Osteocyte (in vitro differentiated cells): ENCODE data around the gene RBFOX2. TPM values are rescaled to one million over a fixed set of nuclear protein-coding genes. Genes with fewer than 3 reads are reported as not detected.
"Not testable (repeated sequence)": the region's sequence is repeated elsewhere in the genome, so short reads cannot be mapped to it uniquely, and the experiment has no call there.

Source experiments
- DNase-seq: peaks from one replicate; pipeline ENCODE4 v3.0.0; 2021; ENCODE audit warnings: mixed read lengths; ENCODE audit not compliant: unreplicated experiment; ENCODE audit errors: extremely low spot score
- H3K27ac Mint-ChIP-seq: one replicate; pipeline ENCODE4 v1.8.0; 2021; ENCODE audit warnings: mild to moderate bottlenecking, mixed read lengths; ENCODE audit not compliant: unreplicated experiment
- H3K27me3 Mint-ChIP-seq: one replicate; pipeline ENCODE4 v1.8.0; 2021; ENCODE audit warnings: mixed read lengths; ENCODE audit not compliant: unreplicated experiment
- H3K36me3 Mint-ChIP-seq: one replicate; pipeline ENCODE4 v1.8.0; 2021; ENCODE audit warnings: mixed read lengths; ENCODE audit not compliant: unreplicated experiment
- H3K4me1 Mint-ChIP-seq: one replicate; pipeline ENCODE4 v1.8.0; 2021; ENCODE audit warnings: mixed read lengths; ENCODE audit not compliant: unreplicated experiment
- H3K4me3 Mint-ChIP-seq: one replicate; pipeline ENCODE4 v1.8.0; 2021; ENCODE audit warnings: mild to moderate bottlenecking, moderate library complexity, mixed read lengths; ENCODE audit not compliant: unreplicated experiment
- H3K9me3 Mint-ChIP-seq: one replicate; pipeline ENCODE4 v1.8.0; 2021; ENCODE audit warnings: mixed read lengths; ENCODE audit not compliant: unreplicated experiment
- CTCF ChIP-seq: fragments of 200-600 bp; sonication (generic); IDR thresholded peaks from 2 replicates; pipeline ENCODE4 v1.5.0; 2021; ENCODE audit warnings: antibody characterized with exemption, mild to moderate bottlenecking, moderate library complexity
- total RNA-seq: library from RNA; stranded (reverse); gene quantifications from 2 replicates; pipeline ENCODE4 v1.2.1, GENCODE V29; 2021

Gene RBFOX2
- total RNA-seq, 1 donor from 2014 or later: 151 TPM

DNA sequence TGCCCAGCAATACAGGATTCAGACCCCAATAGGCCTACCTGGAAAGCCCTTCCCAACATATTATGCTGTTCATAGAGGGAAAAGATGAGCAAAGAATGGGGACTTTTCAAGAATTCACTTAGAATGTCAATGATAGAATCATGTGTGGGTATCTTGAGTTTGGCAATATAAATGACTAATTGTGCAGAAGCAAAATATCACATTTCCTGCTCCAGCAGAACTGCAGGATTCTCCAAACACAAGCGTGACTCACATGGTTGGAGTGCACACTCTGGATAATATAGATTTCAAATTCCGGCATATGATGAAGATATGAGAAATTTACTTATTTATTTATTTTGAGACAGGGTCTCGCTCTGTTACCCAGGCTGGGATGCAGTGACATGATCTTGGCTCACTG lies 323.5 kb downstream of the RBFOX2 start:
- Mint-ChIP-seq H3K9me3 (no peaks in the 10 kb centered on the region), H3K4me1 (peaks cover 36% of the 10 kb centered on the region), H3K27ac (peak overlapping the region; percentile 47), H3K4me3 (no peak overlapping the region), H3K27me3 (no peaks in the 10 kb centered on the region), H3K36me3 (no peaks in the 10 kb centered on the region)
- no peak for TF ChIP-seq CTCF
- no peak for DNase-seq

DNA sequence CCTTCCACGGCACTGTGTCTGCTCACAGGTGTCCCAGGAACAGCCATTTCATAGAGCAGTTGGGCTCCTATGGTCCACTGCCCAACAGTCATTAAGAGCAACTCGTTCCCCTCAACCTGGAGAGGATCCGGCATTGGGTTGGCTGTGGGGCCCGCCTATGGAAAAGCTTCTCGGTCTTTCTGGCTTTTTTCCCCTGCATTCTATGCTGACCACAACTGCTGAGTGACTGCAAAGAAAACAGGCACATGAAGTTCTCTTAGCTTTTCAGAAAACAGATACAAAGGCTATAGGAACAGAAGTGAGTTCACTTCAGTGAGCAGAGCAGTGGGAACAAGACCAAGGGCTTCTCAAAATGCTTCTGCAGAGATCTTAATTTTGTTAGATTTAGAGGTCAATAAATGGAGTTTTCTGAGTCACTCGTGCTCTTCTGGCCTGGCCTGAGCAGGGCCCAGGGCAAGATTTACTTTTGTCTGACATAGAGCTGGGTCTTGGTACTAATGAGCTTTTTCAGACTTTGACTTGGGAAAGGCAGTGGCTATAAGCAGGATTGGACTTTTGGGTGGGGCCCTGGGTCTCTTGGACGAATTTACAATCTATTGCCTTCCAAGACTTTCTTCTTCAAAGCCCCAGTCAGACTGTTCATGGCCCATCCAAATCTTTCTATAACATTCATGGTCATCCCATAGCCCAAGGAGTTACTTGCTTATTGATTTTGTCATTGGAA lies 324.6 kb downstream of the RBFOX2 start:
- Mint-ChIP-seq H3K27me3 (no peaks in the 10 kb centered on the region), H3K4me1 (peaks cover 28% of the 10 kb centered on the region), H3K4me3 (no peak overlapping the region), H3K36me3 (no peaks in the 10 kb centered on the region), H3K27ac (peak overlapping the region; percentile 43), H3K9me3 (no peaks in the 10 kb centered on the region)
- TF ChIP-seq CTCF: no peak
- DNase-seq: no peak

DNA sequence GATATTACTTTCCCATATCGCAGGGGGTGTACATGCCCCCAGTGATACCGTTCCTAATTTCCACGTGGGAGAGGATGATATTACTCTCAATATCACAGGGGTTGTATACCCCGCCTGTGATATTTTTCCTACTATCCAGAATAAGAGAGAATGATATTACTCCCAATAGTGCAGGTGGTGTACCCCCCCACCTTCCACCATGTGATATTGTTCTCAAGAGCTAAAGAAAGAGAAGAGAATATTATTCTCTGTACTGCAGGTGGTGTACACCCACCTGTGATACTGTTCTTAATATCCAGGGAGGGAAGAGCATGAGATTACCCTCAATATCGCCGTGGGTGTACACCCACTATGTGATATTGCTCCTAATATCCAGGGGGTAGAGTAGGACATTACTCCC lies 328.8 kb downstream of the RBFOX2 start:
- H3K27ac Mint-ChIP-seq, H3K27me3 Mint-ChIP-seq, H3K36me3 Mint-ChIP-seq, H3K9me3 Mint-ChIP-seq, DNase-seq, H3K4me3 Mint-ChIP-seq: not testable (repeated sequence)
- H3K4me1 Mint-ChIP-seq: peaks cover 15% of the 10 kb centered on the region

DNA sequence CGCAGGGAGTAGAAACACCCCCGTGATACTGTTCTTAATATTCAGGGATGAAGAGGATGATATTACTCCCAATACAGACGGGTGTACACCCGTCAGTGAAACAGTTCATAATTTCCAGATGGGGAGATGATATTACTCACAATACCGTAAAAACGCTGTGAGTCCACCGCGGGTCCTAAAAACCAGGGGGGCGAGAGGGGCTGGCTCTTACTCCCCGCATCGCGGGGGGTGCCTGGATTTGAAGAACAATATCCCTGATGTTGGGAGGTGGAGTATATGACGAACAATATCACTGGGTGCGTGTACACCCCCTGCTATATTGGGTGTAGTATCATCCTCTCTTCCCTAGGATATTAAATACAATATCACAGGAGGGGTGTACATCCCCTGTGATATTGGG lies 331.5 kb downstream of the RBFOX2 start:
- DNase-seq: no peak
- peaks cover 8% of the 10 kb centered on the region for H3K27me3 Mint-ChIP-seq
- no peak overlapping the region for H3K27ac Mint-ChIP-seq
- no peak overlapping the region for H3K4me3 Mint-ChIP-seq
- no peak for TF ChIP-seq CTCF
- H3K36me3 Mint-ChIP-seq: no peaks in the 10 kb centered on the region
- no peaks in the 10 kb centered on the region for H3K4me1 Mint-ChIP-seq
- H3K9me3 Mint-ChIP-seq: no peaks in the 10 kb centered on the region

GRCh38 chr22:35695202-35695601 lies 333.4 kb downstream of the RBFOX2 start:
- Mint-ChIP-seq H3K4me1 (no peaks in the 10 kb centered on the region), H3K27me3 (peaks cover 14% of the 10 kb centered on the region), H3K36me3 (no peaks in the 10 kb centered on the region), H3K27ac (no peak overlapping the region), H3K4me3 (no peak overlapping the region), H3K9me3 (no peaks in the 10 kb centered on the region)
- DNase-seq: no peak
- TF ChIP-seq CTCF: no peak
